Caco-2 (cell line): Measurements from ENCODE around the gene CDC40. TPM values are rescaled to one million over a fixed set of nuclear protein-coding genes. Genes with fewer than 3 reads are reported as not detected.
"Not testable (repeated sequence)": the region's sequence is repeated elsewhere in the genome, so short reads cannot be mapped to it uniquely, and the experiment has no call there.

ENCODE experiments used
- BruUV-seq: library from RNA; stranded (reverse); fragments of 400-500 nt; replicated peaks from 2 replicates; lab custom pipeline; 2021; lab: Mats Ljungman, UMichigan
- CTCF ChIA-PET: fragments of 300-600 bp; sonication (Branson Sonifier 250); formaldehyde crosslinking; loops from one replicate; lab custom pipeline; 2022; ENCODE audit warnings: antibody characterized with exemption; lab: Charles Lee
- POLR2A ChIA-PET: fragments of 300-600 bp; sonication (Branson Sonifier 250); formaldehyde crosslinking; loops from one replicate; lab custom pipeline; 2022; ENCODE audit warnings: antibody characterized with exemption; lab: Charles Lee
- DNase-seq, 2 experiments: peaks; one replicate each; pipeline versions ENCODE4 v3.0.0 to v3.0.0-alpha.2; 2020 to 2022
- H3K27me3 ChIP-seq: replicated peaks from 2 replicates; pipeline ENCODE4 v1.6.0; 2011; ENCODE audit warnings: low read length; ENCODE audit not compliant: control insufficient read depth, insufficient read depth
- H3K36me3 ChIP-seq: 2 replicates; pipeline ENCODE4 v1.5.1; 2011; ENCODE audit warnings: low read length; ENCODE audit not compliant: control insufficient read depth, insufficient read depth
- H3K4me1 ChIP-seq: fragments of 250-450 bp; sonication (Bioruptor Pico); 2 replicates; pipeline ENCODE4 v1.5.1; 2020; ENCODE audit warnings: mild to moderate bottlenecking
- H3K4me3 ChIP-seq: 2 replicates; pipeline ENCODE4 v1.5.1; 2011; ENCODE audit warnings: low read depth, mild to moderate bottlenecking, control low read depth, low read length
- H3K9me3 ChIP-seq: fragments of 250-450 bp; sonication (Bioruptor Pico); 2 replicates; pipeline ENCODE4 v1.5.1; 2020; ENCODE audit warnings: mild to moderate bottlenecking, moderate library complexity
- H3K27ac Mint-ChIP-seq: one replicate; pipeline ENCODE4 v1.8.0; 2022; ENCODE audit warnings: mixed read lengths; ENCODE audit not compliant: unreplicated experiment
- H3K27me3 Mint-ChIP-seq: one replicate; pipeline ENCODE4 v1.8.0; 2022; ENCODE audit warnings: mixed read lengths; ENCODE audit not compliant: insufficient read depth, unreplicated experiment
- H3K36me3 Mint-ChIP-seq: one replicate; pipeline ENCODE4 v1.8.0; 2022; ENCODE audit warnings: mild to moderate bottlenecking, mixed read lengths; ENCODE audit not compliant: insufficient read depth, unreplicated experiment
- H3K4me1 Mint-ChIP-seq: one replicate; pipeline ENCODE4 v1.8.0; 2022; ENCODE audit warnings: low read depth, mixed read lengths; ENCODE audit not compliant: unreplicated experiment
- H3K4me3 Mint-ChIP-seq: one replicate; pipeline ENCODE4 v1.8.0; 2022; ENCODE audit warnings: mild to moderate bottlenecking, moderate library complexity, mixed read lengths; ENCODE audit not compliant: unreplicated experiment
- H3K9me3 Mint-ChIP-seq: one replicate; pipeline ENCODE4 v1.8.0; 2022; ENCODE audit warnings: mixed read lengths; ENCODE audit not compliant: unreplicated experiment
- intact Hi-C: fragments of 100-400 bp; cut with micrococcal nuclease; formaldehyde crosslinking; loops from one replicate; pipeline ENCODE4 v1.10.0; 2022; ENCODE audit not compliant: unreplicated experiment
- total RNA-seq: library from RNA; stranded (reverse); gene quantifications from 2 replicates; pipeline ENCODE4 v1.2.3, GENCODE V29; 2022
- TF ChIP-seq, protein P1 (sequence below), 2 experiments: fragments of 200-600 bp in 1 of 2; IDR thresholded peaks; 1 replicate in 1 of 2; 2 replicates in 1 of 2; pipeline versions ENCODE4 v1.5.1 to v1.8.0; 2011 to 2022; ENCODE audit warnings: antibody characterized with exemption in 1 of 2, control low read depth in 1 of 2, inconsistent platforms in 1 of 2, low read depth in 1 of 2, low read length in 1 of 2, mild to moderate bottlenecking in 1 of 2, moderate library complexity in 1 of 2; ENCODE audit not compliant: insufficient read depth in 1 of 2, severe bottlenecking in 1 of 2, unreplicated experiment in 1 of 2

CDC40 gene
- total RNA-seq, 1 experiment from 2014 or later: 22.7 TPM

DNA sequence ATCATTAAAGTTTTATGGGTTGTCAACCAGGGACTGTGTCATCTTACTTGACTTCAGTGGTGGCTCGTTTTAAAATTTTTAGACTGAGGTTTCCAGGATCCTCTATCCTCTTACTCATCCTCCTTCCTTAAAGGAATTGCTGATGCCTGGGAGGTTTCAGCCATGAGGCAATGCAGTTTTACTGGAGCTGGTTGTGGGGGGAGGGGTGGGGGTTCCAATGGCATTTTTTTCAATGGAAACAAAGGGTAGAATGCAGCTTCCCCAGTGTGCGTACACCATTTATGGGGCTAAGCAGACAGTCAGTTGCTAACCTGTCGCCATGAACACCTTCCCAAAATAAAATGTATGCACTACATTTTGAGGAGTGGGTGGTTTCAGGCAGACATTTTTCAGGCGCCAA is 89.9 kb downstream of the CDC40 start:
- Mint-ChIP-seq H3K9me3 (no peaks in the 10 kb centered on the region), H3K27ac (no peak overlapping the region), H3K4me3 (no peak overlapping the region), H3K36me3 (no peaks in the 10 kb centered on the region), H3K4me1 (no peaks in the 10 kb centered on the region), H3K27me3 (peaks cover 7% of the 10 kb centered on the region)
- ChIA-PET POLR2A (interaction anchor here (0.6 kb wide), 1 partner anchor 62 kb away, joined by 5 read pairs; no protein-coding TSS in a partner anchor), CTCF (no interaction called here)
- Histone ChIP-seq H3K9me3 (no peaks in the 10 kb centered on the region), H3K36me3 (no peaks in the 10 kb centered on the region), H3K4me1 (no peaks in the 10 kb centered on the region), H3K4me3 (no peak overlapping the region), H3K27me3 (no peaks in the 10 kb centered on the region)
- BruUV-seq: no TSS peak
- no peak for DNase-seq
- TF ChIP-seq, protein P1, sequence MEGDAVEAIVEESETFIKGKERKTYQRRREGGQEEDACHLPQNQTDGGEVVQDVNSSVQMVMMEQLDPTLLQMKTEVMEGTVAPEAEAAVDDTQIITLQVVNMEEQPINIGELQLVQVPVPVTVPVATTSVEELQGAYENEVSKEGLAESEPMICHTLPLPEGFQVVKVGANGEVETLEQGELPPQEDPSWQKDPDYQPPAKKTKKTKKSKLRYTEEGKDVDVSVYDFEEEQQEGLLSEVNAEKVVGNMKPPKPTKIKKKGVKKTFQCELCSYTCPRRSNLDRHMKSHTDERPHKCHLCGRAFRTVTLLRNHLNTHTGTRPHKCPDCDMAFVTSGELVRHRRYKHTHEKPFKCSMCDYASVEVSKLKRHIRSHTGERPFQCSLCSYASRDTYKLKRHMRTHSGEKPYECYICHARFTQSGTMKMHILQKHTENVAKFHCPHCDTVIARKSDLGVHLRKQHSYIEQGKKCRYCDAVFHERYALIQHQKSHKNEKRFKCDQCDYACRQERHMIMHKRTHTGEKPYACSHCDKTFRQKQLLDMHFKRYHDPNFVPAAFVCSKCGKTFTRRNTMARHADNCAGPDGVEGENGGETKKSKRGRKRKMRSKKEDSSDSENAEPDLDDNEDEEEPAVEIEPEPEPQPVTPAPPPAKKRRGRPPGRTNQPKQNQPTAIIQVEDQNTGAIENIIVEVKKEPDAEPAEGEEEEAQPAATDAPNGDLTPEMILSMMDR (IDR thresholded peaks at IDR 0.05; ENCODE audit: insufficient read depth in 1 of 2, low read depth in 1 of 2, low read length in 1 of 2, severe bottlenecking in 1 of 2, unreplicated experiment in 1 of 2): no peak
- intact Hi-C loops: no loop called here

DNA sequence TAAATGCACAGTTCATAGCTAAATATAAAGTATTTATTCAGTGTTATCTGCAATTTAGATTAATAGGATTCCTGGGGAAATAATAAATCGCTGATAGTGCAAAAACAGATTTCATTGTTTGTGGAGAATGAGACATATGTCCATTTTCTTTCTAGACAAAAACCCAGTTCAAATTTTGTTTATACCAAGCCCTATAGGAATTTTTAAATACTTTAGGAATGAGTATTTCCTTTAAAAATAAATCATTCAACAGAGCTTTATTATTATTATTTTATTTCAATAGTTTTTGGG is 91.5 kb downstream of the CDC40 start:
- Histone ChIP-seq H3K27me3 (no peaks in the 10 kb centered on the region), H3K4me1 (no peaks in the 10 kb centered on the region), H3K9me3 (no peaks in the 10 kb centered on the region), H3K36me3 (no peaks in the 10 kb centered on the region), H3K4me3 (no peak overlapping the region)
- Mint-ChIP-seq H3K4me3 (no peak overlapping the region), H3K36me3 (no peaks in the 10 kb centered on the region), H3K27ac (no peak overlapping the region), H3K4me1 (no peaks in the 10 kb centered on the region), H3K27me3 (peaks cover 9% of the 10 kb centered on the region), H3K9me3 (no peaks in the 10 kb centered on the region)
- intact Hi-C loops: no loop called here
- ChIA-PET CTCF (no interaction called here), POLR2A (no interaction called here)
- no TSS peak for BruUV-seq
- TF ChIP-seq, protein P1 (IDR thresholded peaks at IDR 0.05; ENCODE audit: insufficient read depth in 1 of 2, low read depth in 1 of 2, low read length in 1 of 2, severe bottlenecking in 1 of 2, unreplicated experiment in 1 of 2): no peak
- DNase-seq: no peak

DNA sequence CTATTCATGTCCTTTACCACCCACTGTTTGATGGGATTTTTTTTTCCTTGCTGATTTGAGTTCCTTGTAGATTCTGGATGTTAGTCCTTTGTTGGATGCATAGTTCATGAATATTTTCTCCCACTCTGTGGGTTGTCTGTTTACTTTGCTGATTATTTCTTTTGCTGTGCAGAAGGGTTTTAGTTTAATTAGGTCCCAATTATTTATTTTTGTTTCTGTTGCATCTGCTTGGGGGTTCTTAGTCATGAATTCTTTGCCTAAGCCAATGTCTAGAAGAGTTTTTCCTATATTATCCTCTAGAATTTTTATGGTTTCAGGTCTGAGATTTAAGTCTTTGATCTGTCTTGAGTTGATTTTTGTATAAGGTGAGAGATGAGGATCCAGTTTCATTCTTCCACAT is 92.6 kb downstream of the CDC40 start:
- H3K27ac Mint-ChIP-seq, H3K27me3 ChIP-seq, H3K4me1 ChIP-seq, CTCF ChIA-PET, DNase-seq, H3K36me3 Mint-ChIP-seq, BruUV-seq, H3K4me3 ChIP-seq, H3K27me3 Mint-ChIP-seq, H3K4me3 Mint-ChIP-seq, H3K9me3 Mint-ChIP-seq, H3K4me1 Mint-ChIP-seq, POLR2A ChIA-PET, intact Hi-C loops, H3K9me3 ChIP-seq, H3K36me3 ChIP-seq: not testable (repeated sequence)

DNA sequence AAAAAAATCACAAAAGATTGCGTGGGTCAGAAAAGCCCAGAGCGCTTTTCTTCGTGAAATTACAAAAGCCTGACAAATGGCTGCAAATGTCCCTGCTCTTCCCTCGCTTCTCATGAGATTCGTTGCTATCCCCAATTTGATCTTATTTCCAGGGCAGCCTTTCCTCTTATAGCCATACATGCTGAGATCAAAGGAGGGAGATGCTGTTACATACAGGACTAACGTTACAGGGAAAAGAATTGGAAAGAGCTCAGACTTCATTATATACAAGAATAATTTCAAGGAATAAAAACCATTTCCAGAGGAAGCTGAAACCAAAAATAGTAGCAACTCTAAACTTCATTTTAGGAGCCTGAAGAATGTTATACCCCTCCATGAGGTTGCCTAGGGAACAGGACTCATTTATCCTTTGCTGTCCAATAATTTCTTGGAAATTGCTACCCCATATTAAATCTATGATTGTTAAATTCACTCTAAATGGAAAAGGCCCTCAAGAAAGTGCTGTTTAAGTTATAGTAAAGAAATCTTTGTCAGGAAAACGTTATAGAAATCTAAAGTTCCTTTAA is 97.0 kb downstream of the CDC40 start:
- ChIA-PET CTCF (no interaction called here), POLR2A (no interaction called here)
- H3K27me3 ChIP-seq: no peaks in the 10 kb centered on the region
- H3K4me3 Mint-ChIP-seq: no peak overlapping the region
- H3K27ac Mint-ChIP-seq: no peak overlapping the region
- peaks cover 4% of the 10 kb centered on the region; the same call in 1 of the 2 replicates for H3K9me3 ChIP-seq
- TF ChIP-seq, protein P1 (IDR thresholded peaks at IDR 0.05; ENCODE audit: insufficient read depth in 1 of 2, low read depth in 1 of 2, low read length in 1 of 2, severe bottlenecking in 1 of 2, unreplicated experiment in 1 of 2): no peak
- H3K4me3 ChIP-seq: no peak overlapping the region
- no peaks in the 10 kb centered on the region for H3K4me1 ChIP-seq
- peaks cover 9% of the 10 kb centered on the region for H3K27me3 Mint-ChIP-seq
- no peak for DNase-seq
- H3K36me3 ChIP-seq: no peaks in the 10 kb centered on the region
- H3K36me3 Mint-ChIP-seq: no peaks in the 10 kb centered on the region
- H3K4me1 Mint-ChIP-seq: no peaks in the 10 kb centered on the region
- no TSS peak for BruUV-seq
- no peaks in the 10 kb centered on the region for H3K9me3 Mint-ChIP-seq
- intact Hi-C loops: no loop called here
